ENCODE data around the gene TCF12.

GRCh38 chr15:57218826-57219576, 300.6 kb downstream of the TCF12 start:
- no peak for TF ChIP-seq CTCF (IDR thresholded peaks at IDR 0.05)
- no peak for TF ChIP-seq EZH2phosphoT487 (IDR thresholded peaks at IDR 0.05)
- TF ChIP-seq EZH2 (IDR thresholded peaks at IDR 0.05): no peak
